ENCODE data around the gene C10orf120. TPM values are rescaled to one million over a fixed set of nuclear protein-coding genes. Genes with fewer than 3 reads are reported as not detected.

The C10orf120 gene
- total and polyA plus RNA-seq, 2 experiments from 2014 or later = not detected

DNA sequence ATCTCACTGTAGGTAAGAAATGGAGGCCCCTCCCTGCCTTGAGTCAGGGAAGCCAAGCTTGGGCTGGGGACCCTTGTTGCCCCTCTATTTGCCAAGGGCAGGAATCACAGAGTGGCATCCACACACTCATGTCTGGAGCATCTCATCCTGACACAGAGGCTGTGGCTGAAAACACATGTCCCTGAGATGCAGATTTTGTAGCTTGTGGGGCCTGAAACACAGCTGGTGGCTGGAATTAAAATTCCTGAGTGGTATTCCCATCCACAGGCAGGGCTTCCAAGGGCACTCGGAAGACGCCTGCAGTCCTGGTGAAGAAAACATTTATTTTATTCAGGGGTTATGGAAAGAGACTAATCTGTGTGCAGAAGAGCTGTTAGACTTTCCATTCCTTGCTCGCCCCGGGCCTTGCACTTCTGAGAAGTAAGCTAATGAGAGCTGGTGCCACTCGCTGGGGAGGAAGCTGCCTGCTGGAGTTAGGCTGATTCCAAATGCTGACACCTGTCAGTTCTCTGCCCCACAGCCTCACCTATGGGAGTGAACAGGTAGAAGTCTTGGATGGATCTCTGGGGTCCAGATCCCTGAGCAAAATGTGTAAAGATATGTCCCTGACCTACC, 36.0 kb downstream of the C10orf120 start:
- Histone ChIP-seq H3K9me3 (ENCODE audit: low read depth) (no peaks in the 10 kb centered on the region), H3K4me3 (no peak overlapping the region), H3K4me1 (ENCODE audit: low read depth) (no peaks in the 10 kb centered on the region), H3K36me3 (no peaks in the 10 kb centered on the region), H3K27me3 (no peaks in the 10 kb centered on the region), H3K27ac (no peak overlapping the region)
- DNase-seq (ENCODE audit: low read depth in 1 of 2, low spot score in 1 of 2) = no peak
- TF ChIP-seq, protein P1, sequence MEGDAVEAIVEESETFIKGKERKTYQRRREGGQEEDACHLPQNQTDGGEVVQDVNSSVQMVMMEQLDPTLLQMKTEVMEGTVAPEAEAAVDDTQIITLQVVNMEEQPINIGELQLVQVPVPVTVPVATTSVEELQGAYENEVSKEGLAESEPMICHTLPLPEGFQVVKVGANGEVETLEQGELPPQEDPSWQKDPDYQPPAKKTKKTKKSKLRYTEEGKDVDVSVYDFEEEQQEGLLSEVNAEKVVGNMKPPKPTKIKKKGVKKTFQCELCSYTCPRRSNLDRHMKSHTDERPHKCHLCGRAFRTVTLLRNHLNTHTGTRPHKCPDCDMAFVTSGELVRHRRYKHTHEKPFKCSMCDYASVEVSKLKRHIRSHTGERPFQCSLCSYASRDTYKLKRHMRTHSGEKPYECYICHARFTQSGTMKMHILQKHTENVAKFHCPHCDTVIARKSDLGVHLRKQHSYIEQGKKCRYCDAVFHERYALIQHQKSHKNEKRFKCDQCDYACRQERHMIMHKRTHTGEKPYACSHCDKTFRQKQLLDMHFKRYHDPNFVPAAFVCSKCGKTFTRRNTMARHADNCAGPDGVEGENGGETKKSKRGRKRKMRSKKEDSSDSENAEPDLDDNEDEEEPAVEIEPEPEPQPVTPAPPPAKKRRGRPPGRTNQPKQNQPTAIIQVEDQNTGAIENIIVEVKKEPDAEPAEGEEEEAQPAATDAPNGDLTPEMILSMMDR (IDR thresholded peaks at IDR 0.05; ENCODE audit: low read depth, low read length) = no peak

DNA sequence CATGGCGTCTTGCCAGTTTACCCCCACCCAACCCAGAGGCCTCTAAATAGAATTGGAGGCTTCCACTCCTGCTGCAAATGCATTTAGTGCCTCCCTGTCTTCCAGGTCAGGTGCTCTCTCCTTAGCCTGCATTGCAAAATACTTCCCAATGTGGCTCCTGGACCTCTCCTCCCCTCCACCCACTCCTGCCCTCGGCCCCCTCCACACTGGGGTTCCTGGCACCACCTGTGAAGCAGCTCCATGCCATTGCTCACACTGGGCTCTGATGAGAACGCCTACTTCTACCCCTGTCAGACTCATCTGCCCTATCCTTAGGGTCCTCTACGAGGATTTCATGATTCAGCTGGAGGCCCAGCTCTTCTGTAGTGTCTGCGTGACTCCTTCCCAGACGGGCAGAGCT, 37.4 kb downstream of the C10orf120 start:
- Histone ChIP-seq H3K4me3 (no peak overlapping the region), H3K4me1 (ENCODE audit: low read depth) (no peaks in the 10 kb centered on the region), H3K36me3 (no peaks in the 10 kb centered on the region), H3K9me3 (ENCODE audit: low read depth) (no peaks in the 10 kb centered on the region), H3K27ac (no peak overlapping the region), H3K27me3 (no peaks in the 10 kb centered on the region)
- no peak for DNase-seq (ENCODE audit: low read depth in 1 of 2, low spot score in 1 of 2)
- TF ChIP-seq, protein P1 (IDR thresholded peaks at IDR 0.05; ENCODE audit: low read depth, low read length) = no peak

DNA sequence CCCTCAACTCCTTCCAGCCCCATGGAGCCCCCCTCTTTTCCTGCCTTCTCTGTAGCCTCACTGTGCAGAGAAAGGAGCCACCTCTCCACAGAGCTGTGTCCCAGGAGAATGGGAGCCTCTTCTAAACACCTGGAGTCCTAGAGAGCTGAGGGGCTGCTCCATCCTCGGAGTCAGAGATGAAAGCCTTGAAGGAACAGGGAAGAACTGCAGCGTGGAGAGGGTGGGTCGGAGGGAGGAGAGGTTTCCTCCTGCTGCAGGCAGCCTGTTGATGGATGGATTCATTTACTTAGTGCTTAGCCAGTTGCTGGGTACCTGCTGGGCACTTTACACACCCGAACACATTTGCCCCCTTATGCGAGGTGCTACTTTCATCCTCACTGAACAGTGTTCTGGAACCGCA, 39.0 kb downstream of the C10orf120 start:
- Histone ChIP-seq H3K4me3 (no peak overlapping the region), H3K4me1 (ENCODE audit: low read depth) (no peaks in the 10 kb centered on the region), H3K27ac (no peak overlapping the region), H3K27me3 (no peaks in the 10 kb centered on the region), H3K9me3 (ENCODE audit: low read depth) (no peaks in the 10 kb centered on the region), H3K36me3 (no peaks in the 10 kb centered on the region)
- TF ChIP-seq, protein P1 (IDR thresholded peaks at IDR 0.05; ENCODE audit: low read depth, low read length) = no peak
- no peak for DNase-seq (ENCODE audit: low read depth in 1 of 2, low spot score in 1 of 2)

DNA sequence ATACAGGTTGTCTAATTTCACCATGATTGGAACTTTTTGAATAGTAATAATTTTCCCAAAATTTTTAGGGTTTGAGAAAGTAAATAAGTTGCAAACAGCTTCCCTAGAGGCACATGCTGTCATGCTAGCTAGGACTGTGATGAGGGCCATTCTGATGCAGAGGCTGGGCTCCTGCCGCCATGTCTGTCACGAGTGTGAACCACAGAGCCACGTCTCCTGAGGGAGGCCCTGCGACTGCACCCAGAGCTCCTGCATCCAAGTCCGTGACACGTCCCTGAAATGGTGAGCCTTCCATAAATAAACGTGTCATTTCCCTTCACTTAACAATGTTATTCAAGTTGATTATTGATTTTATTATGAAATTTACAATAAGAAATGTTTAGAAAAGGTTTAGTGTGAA, 40.0 kb downstream of the C10orf120 start:
- H3K4me1 ChIP-seq (ENCODE audit: low read depth) = no peaks in the 10 kb centered on the region
- H3K27ac ChIP-seq = no peak overlapping the region
- H3K4me3 ChIP-seq = no peak overlapping the region
- H3K9me3 ChIP-seq (ENCODE audit: low read depth) = no peaks in the 10 kb centered on the region
- no peaks in the 10 kb centered on the region for H3K36me3 ChIP-seq
- TF ChIP-seq, protein P1 (IDR thresholded peaks at IDR 0.05; ENCODE audit: low read depth, low read length) = no peak
- no peaks in the 10 kb centered on the region for H3K27me3 ChIP-seq
- no peak for DNase-seq (ENCODE audit: low read depth in 1 of 2, low spot score in 1 of 2)

DNA sequence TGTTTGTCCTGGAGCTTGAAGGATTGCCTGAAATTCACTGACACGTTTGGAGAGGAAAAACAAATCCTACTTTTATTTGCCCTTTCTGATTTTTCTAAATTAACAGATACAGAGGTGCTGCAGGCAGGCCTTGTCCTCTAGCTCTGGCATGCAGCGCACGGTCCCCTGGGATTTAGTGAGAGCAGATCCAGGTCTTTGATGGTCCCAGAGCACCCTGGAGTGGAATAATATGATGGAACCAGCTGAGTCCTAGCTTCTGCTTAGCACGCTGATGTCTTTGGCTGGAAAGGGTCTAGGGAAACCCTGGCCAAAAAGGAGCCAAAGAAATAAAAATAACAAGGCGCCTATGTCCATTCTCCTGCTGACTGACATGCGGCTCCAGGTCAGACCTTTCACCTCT, 40.5 kb downstream of the C10orf120 start:
- TF ChIP-seq, protein P1 (IDR thresholded peaks at IDR 0.05; ENCODE audit: low read depth, low read length) = no peak
- no peaks in the 10 kb centered on the region for H3K36me3 ChIP-seq
- no peaks in the 10 kb centered on the region for H3K9me3 ChIP-seq (ENCODE audit: low read depth)
- H3K27me3 ChIP-seq = no peaks in the 10 kb centered on the region
- no peak overlapping the region for H3K4me3 ChIP-seq
- no peak overlapping the region for H3K27ac ChIP-seq
- no peaks in the 10 kb centered on the region for H3K4me1 ChIP-seq (ENCODE audit: low read depth)
- no peak for DNase-seq (ENCODE audit: low read depth in 1 of 2, low spot score in 1 of 2)

Measured in cardiac muscle cell (in vitro differentiated cells and primary cell).